CD14-positive monocyte (primary cell): ENCODE results near the gene CNTN5. TPM values are rescaled to one million over a fixed set of nuclear protein-coding genes. Genes with fewer than 3 reads are reported as not detected.

ENCODE experiments used
- DNase-seq, 3 donors: peaks; one replicate each; pipeline ENCODE4 v3.0.0-alpha.2; 2011 to 2022
- H2AFZ ChIP-seq: 2 replicates; pipeline ENCODE4 v1.6.0; 2012; ENCODE audit warnings: mild to moderate bottlenecking, low read depth, low read length, inconsistent platforms; ENCODE audit not compliant: insufficient read depth, poor library complexity, severe bottlenecking
- H3K27ac ChIP-seq, 2 donors: 1 replicate in 1 of 2; 2 replicates in 1 of 2; pipeline ENCODE4 v1.5.1; 2012 to 2013; ENCODE audit warnings: low read length in 2 of 2, control low read depth in 1 of 2, inconsistent platforms in 1 of 2, low read depth in 1 of 2, mild to moderate bottlenecking in 1 of 2
- H3K27me3 ChIP-seq, 2 donors: one replicate each; pipeline versions ENCODE4 v1.6.0 to v1.6.1; 2011 to 2013; ENCODE audit warnings: low read length in 2 of 2; ENCODE audit not compliant: control insufficient read depth in 2 of 2, insufficient read depth in 2 of 2
- H3K36me3 ChIP-seq, 2 donors: replicated peaks in 1 of 2; 1 replicate in 1 of 2; 2 replicates in 1 of 2; pipeline versions ENCODE4 v1.5.1 to v1.6.1; 2012 to 2013; ENCODE audit warnings: low read length in 2 of 2, control low read depth in 1 of 2, inconsistent platforms in 1 of 2, mild to moderate bottlenecking in 1 of 2; ENCODE audit not compliant: insufficient read depth in 2 of 2, control insufficient read depth in 1 of 2
- H3K4me1 ChIP-seq, 2 donors: 1 replicate in 1 of 2; 2 replicates in 1 of 2; pipeline versions ENCODE4 v1.5.1 to v1.6.1; 2012 to 2013; ENCODE audit warnings: low read length in 2 of 2, control low read depth in 1 of 2, inconsistent platforms in 1 of 2, mild to moderate bottlenecking in 1 of 2, moderate library complexity in 1 of 2; ENCODE audit not compliant: insufficient read depth in 2 of 2, control insufficient read depth in 1 of 2
- H3K4me2 ChIP-seq: replicated peaks from 2 replicates; pipeline ENCODE3; 2012; ENCODE audit warnings: low read length, moderate library complexity, mild to moderate bottlenecking; ENCODE audit not compliant: poor library complexity, severe bottlenecking; ENCODE audit errors: extremely low read depth
- H3K4me3 ChIP-seq, 3 experiments: fragments of 200-600 bp in 1 of 3; sonication (generic) in 1 of 3; replicated peaks in 1 of 3; 1 replicate in 2 of 3; 2 replicates in 1 of 3; pipeline ENCODE4 v1.5.1; 2011 to 2013; ENCODE audit warnings: low read length in 3 of 3, mild to moderate bottlenecking in 3 of 3, control low read depth in 2 of 3, low read depth in 2 of 3, inconsistent platforms in 1 of 3, moderate library complexity in 1 of 3
- H3K79me2 ChIP-seq: 2 replicates; pipeline ENCODE4 v1.6.0; 2012; ENCODE audit warnings: mild to moderate bottlenecking, control low read depth, inconsistent platforms, low read length, moderate library complexity; ENCODE audit not compliant: insufficient read depth
- H3K9ac ChIP-seq: 2 replicates; pipeline ENCODE4 v1.6.0; 2017; ENCODE audit warnings: low read length, mild to moderate bottlenecking; ENCODE audit not compliant: insufficient read depth, poor library complexity, severe bottlenecking
- H3K9me3 ChIP-seq, 2 donors: replicated peaks in 1 of 2; 1 replicate in 1 of 2; 2 replicates in 1 of 2; pipeline versions ENCODE4 v1.5.1 to v1.6.1; 2012 to 2013; ENCODE audit warnings: low read length in 2 of 2, control low read depth in 1 of 2; ENCODE audit not compliant: control insufficient read depth in 1 of 2, insufficient read depth in 1 of 2
- H4K20me1 ChIP-seq: 2 replicates; pipeline ENCODE4 v1.6.0; 2012; ENCODE audit warnings: mild to moderate bottlenecking, low read length, control low read depth, moderate library complexity; ENCODE audit not compliant: insufficient read depth
- H3K27ac Mint-ChIP-seq, 7 donors: one replicate each; pipeline ENCODE4 v1.8.0; 2020; ENCODE audit warnings: mild to moderate bottlenecking in 7 of 7, mixed read lengths in 7 of 7, moderate library complexity in 6 of 7, inconsistent platforms in 2 of 7
- H3K27me3 Mint-ChIP-seq, 3 donors: one replicate each; pipeline ENCODE4 v1.8.0; 2021 to 2022; ENCODE audit warnings: low read depth in 3 of 3, mild to moderate bottlenecking in 3 of 3, mixed read lengths in 3 of 3, moderate library complexity in 3 of 3, inconsistent platforms in 1 of 3
- H3K36me3 Mint-ChIP-seq, 2 donors: one replicate each; pipeline ENCODE4 v1.8.0; 2020; ENCODE audit warnings: mixed read lengths in 2 of 2, inconsistent platforms in 1 of 2, mild to moderate bottlenecking in 1 of 2
- H3K4me1 Mint-ChIP-seq: one replicate; pipeline ENCODE4 v1.8.0; 2020; ENCODE audit warnings: mild to moderate bottlenecking, mixed read lengths
- H3K4me3 Mint-ChIP-seq, 2 donors: one replicate each; pipeline ENCODE4 v1.8.0; 2020; ENCODE audit warnings: mild to moderate bottlenecking in 2 of 2, mixed read lengths in 2 of 2, moderate library complexity in 1 of 2
- H3K9me3 Mint-ChIP-seq, 7 donors: one replicate each; pipeline ENCODE4 v1.8.0; 2020 to 2022; ENCODE audit warnings: mixed read lengths in 7 of 7, mild to moderate bottlenecking in 6 of 7, moderate library complexity in 6 of 7, inconsistent platforms in 2 of 7
- whole genome bisulfite sequencing: methylation state at CpG from one replicate; pipeline ENCODE4 v1.1.5; 2013; ENCODE audit warnings: missing lambda C conversion rate; ENCODE audit not compliant: insufficient coverage; 5-methylcytosine and 5-hydroxymethylcytosine counted together
- intact Hi-C, 2 donors: fragments of 100-400 bp; cut with micrococcal nuclease; formaldehyde crosslinking; loops; one replicate each; pipeline versions ENCODE4 v1.15.0 to v1.15.1; 2023
- polyA plus RNA-seq, 3 donors: library from polyadenylated mRNA; depleted of rRNA in 1 of 3; unstranded in 2 of 3; stranded (reverse) in 1 of 3; fragments of 300-500 nt in 2 of 3; fragments of >200 nt in 1 of 3; fragmentation: Illumina TruSeq in 2 of 3; gene quantifications; 1 replicate in 2 of 3; 2 replicates in 1 of 3; pipeline ENCODE4 v1.2.3, GENCODE V29; 2012 to 2021
- TF ChIP-seq, protein P1 (sequence below): fragments of 200-600 bp; IDR thresholded peaks from one replicate; pipeline ENCODE4 v1.8.0; 2022; ENCODE audit warnings: antibody characterized with exemption, mild to moderate bottlenecking

CNTN5 gene
- polyA plus RNA-seq, 3 donors = not detected

GRCh38 chr11:100403816-100404215 is 1383.1 kb downstream of the CNTN5 start:
- no peak for DNase-seq
- H3K27me3 ChIP-seq = no peaks in the 10 kb centered on the region
- peaks cover 0 to 2% (median 2%) of the 10 kb centered on the region in 3 donors for H3K27me3 Mint-ChIP-seq
- no peak overlapping the region for H3K4me3 ChIP-seq
- H3K9me3 ChIP-seq = peaks cover 13 to 15% of the 10 kb centered on the region in 2 donors
- H2AFZ ChIP-seq = no peak overlapping the region
- H4K20me1 ChIP-seq = no peaks in the 10 kb centered on the region
- peaks cover 4 to 8% (median 4%) of the 10 kb centered on the region in 7 donors for H3K9me3 Mint-ChIP-seq
- H3K4me2 ChIP-seq = no peak overlapping the region
- H3K36me3 ChIP-seq = no peaks in the 10 kb centered on the region
- H3K36me3 Mint-ChIP-seq = no peaks in the 10 kb centered on the region
- H3K4me3 Mint-ChIP-seq = no peak overlapping the region
- no peaks in the 10 kb centered on the region for H3K4me1 ChIP-seq
- H3K27ac ChIP-seq = no peak overlapping the region
- no peak overlapping the region for H3K9ac ChIP-seq
- 71% methylated on average over 1 of the region's 2 CpGs for WGBS
- intact Hi-C loops = no loop called here
- no peak overlapping the region for H3K27ac Mint-ChIP-seq
- H3K79me2 ChIP-seq = no peaks in the 10 kb centered on the region
- TF ChIP-seq, protein P1, sequence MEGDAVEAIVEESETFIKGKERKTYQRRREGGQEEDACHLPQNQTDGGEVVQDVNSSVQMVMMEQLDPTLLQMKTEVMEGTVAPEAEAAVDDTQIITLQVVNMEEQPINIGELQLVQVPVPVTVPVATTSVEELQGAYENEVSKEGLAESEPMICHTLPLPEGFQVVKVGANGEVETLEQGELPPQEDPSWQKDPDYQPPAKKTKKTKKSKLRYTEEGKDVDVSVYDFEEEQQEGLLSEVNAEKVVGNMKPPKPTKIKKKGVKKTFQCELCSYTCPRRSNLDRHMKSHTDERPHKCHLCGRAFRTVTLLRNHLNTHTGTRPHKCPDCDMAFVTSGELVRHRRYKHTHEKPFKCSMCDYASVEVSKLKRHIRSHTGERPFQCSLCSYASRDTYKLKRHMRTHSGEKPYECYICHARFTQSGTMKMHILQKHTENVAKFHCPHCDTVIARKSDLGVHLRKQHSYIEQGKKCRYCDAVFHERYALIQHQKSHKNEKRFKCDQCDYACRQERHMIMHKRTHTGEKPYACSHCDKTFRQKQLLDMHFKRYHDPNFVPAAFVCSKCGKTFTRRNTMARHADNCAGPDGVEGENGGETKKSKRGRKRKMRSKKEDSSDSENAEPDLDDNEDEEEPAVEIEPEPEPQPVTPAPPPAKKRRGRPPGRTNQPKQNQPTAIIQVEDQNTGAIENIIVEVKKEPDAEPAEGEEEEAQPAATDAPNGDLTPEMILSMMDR = no peak
- no peaks in the 10 kb centered on the region for H3K4me1 Mint-ChIP-seq

DNA sequence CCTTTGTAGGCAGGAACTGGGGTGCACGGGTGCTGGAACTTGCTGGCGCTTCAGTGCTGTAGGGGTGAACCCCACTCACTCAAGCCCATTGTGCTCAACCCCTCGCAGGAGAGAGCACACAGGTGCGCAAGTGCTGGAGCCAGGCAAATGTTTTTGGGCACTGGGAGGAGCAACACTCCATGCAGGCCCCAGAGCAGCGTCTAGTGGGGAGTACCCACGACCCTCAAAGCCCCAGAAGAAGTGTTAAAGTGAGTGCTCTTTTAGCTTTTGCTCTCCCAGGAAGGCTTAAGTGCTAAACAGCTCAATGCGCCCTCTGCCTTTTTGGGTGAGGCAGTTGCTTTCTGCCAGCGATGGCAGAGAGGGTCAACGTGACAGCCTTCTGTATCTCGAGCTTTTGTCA is 1384.2 kb downstream of the CNTN5 start:
- WGBS = 78% methylated on average over 10 of the region's 10 CpGs
- Histone ChIP-seq H3K27ac (no peak overlapping the region), H3K9ac (no peak overlapping the region), H3K4me3 (no peak overlapping the region), H3K36me3 (no peaks in the 10 kb centered on the region), H3K4me1 (no peaks in the 10 kb centered on the region), H2AFZ (no peak overlapping the region), H3K9me3 (peaks cover 12 to 13% of the 10 kb centered on the region in 2 donors), H3K79me2 (no peaks in the 10 kb centered on the region), H4K20me1 (no peaks in the 10 kb centered on the region), H3K4me2 (no peak overlapping the region), H3K27me3 (no peaks in the 10 kb centered on the region)
- Mint-ChIP-seq H3K36me3 (no peaks in the 10 kb centered on the region), H3K4me1 (no peaks in the 10 kb centered on the region), H3K9me3 (peaks cover 3 to 13% (median 6%) of the 10 kb centered on the region in 7 donors), H3K27ac (no peak overlapping the region), H3K4me3 (no peak overlapping the region), H3K27me3 (peaks cover 0 to 2% (median 2%) of the 10 kb centered on the region in 3 donors)
- TF ChIP-seq, protein P1 = no peak
- intact Hi-C loops = no loop called here
- DNase-seq = no peak
